HG03457 (cell line): Measurements from ENCODE around the gene TUBGCP3.

Source experiments
- ATAC-seq: cut with Tn5 transposase; IDR thresholded peaks from one replicate; pipeline ENCODE4 v1.9.1; 2021; ENCODE audit warnings: moderate number of reproducible peaks; ENCODE audit not compliant: unreplicated experiment

TUBGCP3 gene

GRCh38 chr13:112616586-112617362 is 28.8 kb upstream of the TUBGCP3 start:
- peak; percentile 77 for ATAC-seq

GRCh38 chr13:112615391-112615790 is 27.4 kb upstream of the TUBGCP3 start:
- ATAC-seq = no peak

DNA sequence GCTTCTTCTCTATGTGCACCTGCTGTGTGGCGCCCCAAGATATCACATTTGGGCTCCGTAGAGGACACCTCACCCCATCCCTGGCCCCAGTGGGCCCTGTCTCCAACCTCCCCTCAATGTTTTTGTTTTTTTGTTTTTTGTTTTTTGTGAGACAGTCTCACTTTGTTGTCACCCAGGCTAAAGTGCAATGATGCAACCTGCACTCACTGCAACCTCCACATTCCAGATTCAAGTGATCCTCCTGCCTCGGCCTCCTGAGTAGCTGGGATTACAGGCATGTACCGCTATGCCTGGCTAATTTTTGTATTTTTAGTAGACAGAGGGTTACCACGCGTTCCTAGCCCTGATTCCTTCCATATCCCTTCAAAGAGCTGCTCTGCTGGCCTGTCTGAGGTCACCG is 26.9 kb upstream of the TUBGCP3 start:
- no peak for ATAC-seq

- ATAC-seq = no peak
Observed at GRCh38 chr13:112608212-112608611, 20.3 kb upstream of the TUBGCP3 start.

DNA sequence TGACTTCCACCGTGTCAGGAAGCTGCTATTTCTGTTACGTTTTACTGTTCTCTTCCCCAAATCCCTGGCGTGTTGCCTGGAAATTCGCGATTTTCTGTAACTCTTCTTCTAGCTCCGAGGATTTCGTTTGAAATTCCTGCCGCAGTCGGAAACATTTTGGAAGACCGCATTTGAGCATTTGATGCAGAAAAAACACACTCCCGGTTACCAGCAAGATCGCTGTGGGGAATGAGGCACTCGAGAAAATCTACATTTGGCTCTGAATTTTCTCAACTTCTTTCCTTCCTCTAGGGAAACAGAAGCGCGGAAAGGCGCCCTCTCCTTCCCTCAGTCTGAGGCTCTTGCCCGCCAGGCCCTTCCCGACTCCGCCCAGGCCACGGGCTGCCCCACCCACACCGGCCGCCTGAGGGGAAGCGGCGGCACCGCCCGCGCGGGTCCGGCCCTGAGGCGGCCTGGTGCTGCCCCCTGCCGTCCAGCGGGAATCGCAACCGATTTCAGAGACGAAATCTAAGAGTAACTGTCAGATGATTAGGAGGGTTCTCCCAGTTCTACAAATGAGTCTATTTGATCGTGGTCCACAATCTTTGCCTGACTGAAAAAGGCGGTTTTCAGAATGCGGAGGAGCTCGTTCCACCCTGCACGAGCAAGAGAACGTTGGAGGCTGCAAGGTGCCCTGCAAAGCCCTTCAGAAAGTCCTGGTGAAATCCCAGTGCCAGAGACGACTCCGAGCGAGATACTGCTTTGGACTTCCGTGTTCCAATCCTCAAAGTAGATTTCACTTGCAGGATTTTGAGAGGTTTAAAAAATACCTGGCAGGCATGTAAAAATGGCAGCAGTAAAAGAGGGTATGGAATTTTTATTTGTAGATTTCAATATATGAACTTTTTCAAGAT is 18.4 kb upstream of the TUBGCP3 start:
- peak; percentile 98 for ATAC-seq

- no peak for ATAC-seq
Observed at GRCh38 chr13:112605531-112605990, 17.6 kb upstream of the TUBGCP3 start.

DNA sequence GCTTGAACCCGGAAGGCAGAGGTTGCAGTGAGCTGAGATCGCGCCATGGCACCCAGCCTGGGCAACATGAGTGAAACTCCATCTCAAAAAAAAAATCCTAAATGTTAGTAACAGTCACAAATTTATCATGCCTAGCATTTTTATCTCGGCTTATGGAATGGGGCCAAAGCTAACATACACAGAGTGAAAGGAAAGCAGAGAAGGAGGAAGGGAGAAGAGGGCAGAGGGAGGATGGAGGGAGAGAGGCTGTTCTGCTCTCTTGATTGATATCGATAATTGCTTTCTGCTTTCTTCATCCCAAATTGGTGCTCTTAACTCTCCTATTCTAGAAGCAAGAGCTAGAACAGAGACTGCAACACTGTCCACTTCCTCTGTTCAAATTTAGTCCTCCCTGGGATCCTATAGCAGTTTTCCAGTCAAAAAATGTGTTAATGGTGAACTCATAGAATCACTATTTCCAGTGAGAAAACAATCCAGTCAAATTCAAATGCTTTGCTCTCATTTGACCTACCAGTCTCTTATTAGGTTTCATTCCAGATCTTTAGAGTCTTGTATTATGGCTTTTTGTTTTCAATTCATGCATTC is 15.8 kb upstream of the TUBGCP3 start:
- no peak for ATAC-seq

- ATAC-seq = no peak
Observed at GRCh38 chr13:112602189-112602588, 14.2 kb upstream of the TUBGCP3 start.

DNA sequence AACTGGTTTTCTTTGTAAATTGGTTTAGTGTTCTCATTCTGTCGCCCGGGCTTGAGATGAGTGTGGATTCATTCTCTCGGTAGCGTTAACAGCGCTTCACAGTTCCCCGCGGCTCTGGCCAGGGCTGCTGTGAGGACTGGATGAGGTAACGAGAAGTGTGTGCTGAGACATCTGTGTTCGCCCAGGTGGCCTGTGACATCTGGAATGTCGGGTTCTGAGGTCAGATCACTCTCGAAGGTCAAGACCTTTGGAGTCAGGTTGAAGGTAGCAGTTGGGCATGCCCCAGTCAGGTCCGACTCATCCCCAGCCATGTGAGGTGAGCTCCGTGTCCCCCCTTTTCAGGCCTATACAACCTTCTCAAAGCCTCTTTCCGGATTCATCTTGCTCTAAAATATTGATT is 13.4 kb upstream of the TUBGCP3 start:
- no peak for ATAC-seq

DNA sequence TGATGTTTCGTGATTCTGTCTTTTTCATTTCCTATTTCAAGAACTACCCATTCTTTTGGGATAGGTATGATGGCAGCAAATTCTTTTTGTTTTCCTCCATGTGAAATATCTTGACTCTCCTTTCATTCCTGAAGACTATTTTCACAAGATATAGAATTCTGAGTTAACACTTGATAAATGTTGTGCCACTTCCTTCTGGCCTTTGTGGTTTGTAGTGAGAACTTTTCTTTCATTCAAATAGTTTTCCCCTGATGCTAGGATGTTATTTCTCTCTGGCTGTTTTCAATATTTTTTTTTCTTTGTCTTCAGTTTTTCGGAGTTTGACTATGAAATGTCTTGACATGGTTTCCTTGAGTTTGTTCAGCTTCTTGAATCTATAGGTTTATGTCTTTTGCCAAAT is 8.3 kb upstream of the TUBGCP3 start:
- ATAC-seq = no peak

DNA sequence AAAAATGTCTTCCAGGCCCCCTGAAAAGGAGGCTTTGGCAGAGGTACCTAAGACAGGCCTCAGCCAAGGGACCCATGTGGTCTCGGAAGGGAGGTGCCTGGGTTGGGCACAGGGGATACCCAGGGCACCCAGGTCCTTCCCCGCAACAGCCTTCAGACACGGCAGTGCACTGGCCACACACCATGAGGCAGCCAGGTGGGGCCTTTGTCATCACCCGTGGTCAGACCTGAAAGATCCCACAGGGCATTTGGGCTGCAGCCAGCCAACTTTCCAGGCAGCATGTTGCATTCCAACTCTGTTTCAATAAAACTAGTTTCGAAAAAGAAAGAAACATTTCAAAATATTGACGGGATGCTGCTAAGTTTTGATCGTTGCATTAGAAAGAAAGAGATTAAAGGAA is 4.7 kb upstream of the TUBGCP3 start:
- ATAC-seq = no peak

DNA sequence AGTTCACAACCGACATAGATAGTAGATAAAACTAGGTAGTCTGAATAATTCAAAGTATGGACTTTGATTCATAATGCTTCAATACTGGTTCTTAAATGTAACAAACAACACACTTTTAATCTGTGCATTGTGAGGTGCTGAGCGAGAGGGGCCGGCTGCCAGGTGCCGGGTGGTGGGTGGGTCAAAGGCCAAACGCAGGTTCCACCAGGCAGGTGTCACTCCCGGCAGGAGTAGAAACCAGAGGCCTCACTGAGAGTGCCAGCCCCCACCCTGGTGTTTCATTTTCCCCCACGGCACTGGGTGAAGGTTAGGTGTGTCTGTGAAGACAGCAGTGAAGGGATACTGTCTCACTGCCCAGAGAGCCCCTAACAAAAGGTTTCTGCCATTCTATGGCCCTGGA is 4.2 kb upstream of the TUBGCP3 start:
- no peak for ATAC-seq

DNA sequence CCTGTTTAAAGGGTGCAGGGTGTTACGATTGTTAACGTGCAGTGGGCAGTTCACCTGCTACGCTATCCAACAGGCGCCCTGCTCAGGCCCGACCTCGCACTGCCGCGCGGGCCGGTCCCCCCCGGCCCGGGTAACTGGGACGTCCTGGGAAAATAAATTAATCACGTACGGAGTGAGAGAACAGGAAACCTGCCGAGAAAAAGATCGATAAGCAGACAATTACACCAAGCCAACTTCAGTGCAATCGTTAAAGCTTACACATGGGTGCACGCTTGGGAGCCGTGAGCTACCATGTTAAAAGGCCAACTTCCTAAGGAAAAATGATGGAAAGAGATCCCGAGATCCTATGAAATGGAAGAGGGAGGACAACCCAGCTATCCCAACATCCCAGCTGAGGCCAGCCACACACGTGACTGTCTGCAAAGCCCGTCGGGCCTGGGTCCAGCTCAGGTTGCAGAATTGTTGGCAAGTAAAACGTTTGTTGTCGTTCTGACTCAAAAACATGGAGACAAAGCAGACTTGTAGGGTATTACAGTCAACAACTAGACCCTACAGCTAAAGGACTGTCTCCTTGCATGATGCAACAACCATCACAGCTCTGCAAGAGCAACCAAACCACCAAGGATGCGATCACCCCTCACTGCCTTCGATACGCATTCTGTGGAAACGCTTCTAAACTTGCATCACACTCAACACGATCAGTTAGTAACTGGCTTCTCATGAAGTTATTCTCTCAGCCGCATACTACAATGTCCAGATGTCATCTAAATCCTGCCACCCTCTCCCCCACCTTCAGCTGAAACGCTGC is 741 bp upstream of the TUBGCP3 start:
- no peak for ATAC-seq

GRCh38 chr13:112587212-112587763 is 665 bp downstream of the TUBGCP3 start:
- peak; percentile 43 for ATAC-seq

GRCh38 chr13:112586334-112586960 is 1.5 kb downstream of the TUBGCP3 start:
- no peak for ATAC-seq

GRCh38 chr13:112583592-112584277 is 4.2 kb downstream of the TUBGCP3 start:
- ATAC-seq = peak; percentile 36

- ATAC-seq = no peak
Observed at GRCh38 chr13:112582263-112582662, 5.7 kb downstream of the TUBGCP3 start.

- ATAC-seq = no peak
Observed at GRCh38 chr13:112580912-112581311, 7.0 kb downstream of the TUBGCP3 start.

GRCh38 chr13:112580211-112580610 is 7.7 kb downstream of the TUBGCP3 start:
- ATAC-seq = no peak
